HL-60/S4 treated with phorbol 12-myristate 13-acetate at 8.2 ng/mL for 4 days and 3 days (cell line): Measurements from ENCODE around the gene PHLDA1.

Experiments used
- in situ Hi-C: fragments of 300-500 bp; cut with MboI; formaldehyde crosslinking; loops from 2 replicates; pipeline ENCODE4 v1.15.0; 2022; ENCODE audit warnings: low sequenced_read_pairs

The PHLDA1 gene

GRCh38 chr12:76031414-76032042 is at the start of gene PHLDA1:
Gene PHLDA1, minus strand, starts transcription at chr12:76031776.
- in situ Hi-C loops: loop anchor here (10.0 to 25.0 kb wide), 2 partner anchors 219 to 507 kb away; no protein-coding TSS in a partner anchor

GRCh38 chr12:76080729-76081415 is 49.3 kb upstream of the PHLDA1 start:
- in situ Hi-C loops: loop anchor here (10.0 to 25.0 kb wide), 2 partner anchors 74 to 481 kb away; partner anchors contain the start of gene OSBPL8

- in situ Hi-C loops: loop anchor here (10.0 to 25.0 kb wide), 2 partner anchors 75 to 482 kb away; partner anchors contain the start of gene OSBPL8
Observed at GRCh38 chr12:76080017-76080728, 48.6 kb upstream of the PHLDA1 start.

- in situ Hi-C loops: loop anchor here (10.0 to 25.0 kb wide), 2 partner anchors 256 to 484 kb away; partner anchors contain the start of gene OSBPL8
Observed at GRCh38 chr12:76078748-76079147, 47.2 kb upstream of the PHLDA1 start.

- in situ Hi-C loops: loop anchor here (10.0 to 25.0 kb wide), 2 partner anchors 259 to 487 kb away; partner anchors contain the start of gene OSBPL8
Observed at GRCh38 chr12:76075448-76075847, 43.9 kb upstream of the PHLDA1 start.

- in situ Hi-C loops: loop anchor here (10.0 to 25.0 kb wide), 2 partner anchors 260 to 487 kb away; partner anchors contain the start of gene OSBPL8
Observed at GRCh38 chr12:76074701-76075336, 43.2 kb upstream of the PHLDA1 start.

- in situ Hi-C loops: loop anchor here (10.0 kb wide), 1 partner anchor 261 kb away; no protein-coding TSS in a partner anchor
Observed at GRCh38 chr12:76073561-76073960, 42.0 kb upstream of the PHLDA1 start.

- in situ Hi-C loops: loop anchor here (10.0 kb wide), 1 partner anchor 262 kb away; no protein-coding TSS in a partner anchor
Observed at GRCh38 chr12:76072568-76072967, 41.0 kb upstream of the PHLDA1 start.

GRCh38 chr12:76069339-76069738 is 37.8 kb upstream of the PHLDA1 start:
- in situ Hi-C loops: no loop called here

GRCh38 chr12:76065917-76066316 is 34.3 kb upstream of the PHLDA1 start:
- in situ Hi-C loops: no loop called here

- in situ Hi-C loops: no loop called here
Observed at GRCh38 chr12:76064904-76065303, 33.3 kb upstream of the PHLDA1 start.

- in situ Hi-C loops: no loop called here
Observed at GRCh38 chr12:76060111-76060510, 28.5 kb upstream of the PHLDA1 start.

- in situ Hi-C loops: no loop called here
Observed at GRCh38 chr12:76057326-76057725, 25.8 kb upstream of the PHLDA1 start.

- in situ Hi-C loops: no loop called here
Observed at GRCh38 chr12:76055393-76055792, 23.8 kb upstream of the PHLDA1 start.

- in situ Hi-C loops: loop anchor here (25.0 kb wide), 1 partner anchor 237 kb away; no protein-coding TSS in a partner anchor
Observed at GRCh38 chr12:76049575-76050251, 18.1 kb upstream of the PHLDA1 start.

GRCh38 chr12:76047742-76048141 is 16.2 kb upstream of the PHLDA1 start:
- in situ Hi-C loops: loop anchor here (25.0 kb wide), 1 partner anchor 235 kb away; no protein-coding TSS in a partner anchor

- in situ Hi-C loops: loop anchor here (25.0 kb wide), 1 partner anchor 235 kb away; no protein-coding TSS in a partner anchor
Observed at GRCh38 chr12:76047060-76047459, 15.5 kb upstream of the PHLDA1 start.

- in situ Hi-C loops: loop anchor here (25.0 kb wide), 1 partner anchor 231 kb away; no protein-coding TSS in a partner anchor
Observed at GRCh38 chr12:76043377-76043776, 11.8 kb upstream of the PHLDA1 start.

GRCh38 chr12:76042147-76042546 is 10.6 kb upstream of the PHLDA1 start:
- in situ Hi-C loops: loop anchor here (25.0 kb wide), 1 partner anchor 230 kb away; no protein-coding TSS in a partner anchor

- in situ Hi-C loops: loop anchor here (25.0 kb wide), 1 partner anchor 229 kb away; no protein-coding TSS in a partner anchor
Observed at GRCh38 chr12:76041406-76041805, 9.8 kb upstream of the PHLDA1 start.
